ENCODE results near the gene HOXA7. TPM values are rescaled to one million over a fixed set of nuclear protein-coding genes. Genes with fewer than 3 reads are reported as not detected.

Gene HOXA7
- 1 to 10 TPM; 4.6 to 8.8 (median 6.2) TPM for total RNA-seq

DNA sequence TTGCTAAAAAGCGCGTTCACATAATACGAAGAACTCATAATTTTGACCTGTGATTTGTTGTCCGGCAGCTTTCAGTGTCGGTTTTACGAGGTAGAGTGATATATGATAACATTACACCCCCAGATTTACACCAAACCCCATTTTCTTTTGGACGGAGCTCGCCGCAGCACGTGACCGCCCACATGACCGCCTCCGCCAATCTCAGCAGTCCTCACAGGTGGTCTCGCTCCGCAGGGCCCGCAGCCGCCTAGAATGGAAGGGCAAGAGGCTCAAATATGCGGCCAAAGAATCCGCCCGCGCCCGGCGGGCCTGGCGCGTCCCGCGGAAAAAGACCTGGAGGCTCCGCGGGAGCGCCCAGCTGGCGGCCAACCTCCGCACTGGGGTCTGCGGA, at the start of gene HOXA7:
Gene HOXA7 (minus strand): TSS at position 168 of the 391 bp plus-strand sequence. CDS start 130 bp downstream, at position 38.
- intact Hi-C loops (cut with DNase I; ENCODE audit: low total_unique reads): loop anchor here (10.0 kb wide), 1 partner anchor 952 kb away; the partner anchor contains the start of genes CBX3 and HNRNPA2B1
- no peaks in the 10 kb centered on the region for H3K36me3 ChIP-seq
- H3K9me3 ChIP-seq: no peaks in the 10 kb centered on the region
- peaks cover 7 to 45% of the 10 kb centered on the region in 2 donors for H3K27me3 ChIP-seq
- peak within 1 kb of the TSS; percentile 91 to 96 for H3K27ac ChIP-seq
- peak; percentile 74 to 80 for DNase-seq (ENCODE audit: low spot score in 2 of 2)
- peak within 1 kb of the TSS; percentile 65 to 93 (median 67) for H3K4me3 ChIP-seq
- TF ChIP-seq POLR2AphosphoS5 (IDR thresholded peaks at IDR 0.05) (peak in 1 of 3 donors; percentile 12), POLR2A (IDR thresholded peaks at IDR 0.05) (no peak)
- peaks cover 5 to 9% of the 10 kb centered on the region in 2 donors for H3K4me1 ChIP-seq

GRCh38 chr7:27205325-27206280, 49.1 kb upstream of the HOXA7 start:
- no peak for DNase-seq (ENCODE audit: low spot score in 2 of 2)
- H3K27ac ChIP-seq: no peak overlapping the region
- peak overlapping the region in 2 of 3 donors; percentile 18 to 48 for H3K4me3 ChIP-seq
- no peaks in the 10 kb centered on the region for H3K36me3 ChIP-seq
- no peaks in the 10 kb centered on the region for H3K9me3 ChIP-seq
- H3K4me1 ChIP-seq: peaks cover 0 to 9% of the 10 kb centered on the region in 2 donors
- TF ChIP-seq CTCF (IDR thresholded peaks at IDR 0.05): no peak
- peaks cover 9 to 98% of the 10 kb centered on the region in 2 donors for H3K27me3 ChIP-seq
- intact Hi-C loops (cut with DNase I; ENCODE audit: low total_unique reads): no loop called here

- TF ChIP-seq POLR2A (IDR thresholded peaks at IDR 0.05): no peak
- no peak for TF ChIP-seq POLR2AphosphoS5 (IDR thresholded peaks at IDR 0.05)
- no peak for TF ChIP-seq CTCF (IDR thresholded peaks at IDR 0.05)
- Histone ChIP-seq H3K27me3 (peaks cover 9 to 98% of the 10 kb centered on the region in 2 donors), H3K4me3 (peak overlapping the region in 2 of 3 donors; percentile 18 to 48), H3K27ac (no peak overlapping the region), H3K36me3 (no peaks in the 10 kb centered on the region), H3K9me3 (no peaks in the 10 kb centered on the region), H3K4me1 (peaks cover 6 to 9% of the 10 kb centered on the region in 2 donors)
- intact Hi-C loops (cut with DNase I; ENCODE audit: low total_unique reads): no loop called here
- no peak for DNase-seq (ENCODE audit: low spot score in 2 of 2)
These were observed 48.4 kb upstream of the HOXA7 start for GRCh38 chr7:27204851-27205322.

DNA sequence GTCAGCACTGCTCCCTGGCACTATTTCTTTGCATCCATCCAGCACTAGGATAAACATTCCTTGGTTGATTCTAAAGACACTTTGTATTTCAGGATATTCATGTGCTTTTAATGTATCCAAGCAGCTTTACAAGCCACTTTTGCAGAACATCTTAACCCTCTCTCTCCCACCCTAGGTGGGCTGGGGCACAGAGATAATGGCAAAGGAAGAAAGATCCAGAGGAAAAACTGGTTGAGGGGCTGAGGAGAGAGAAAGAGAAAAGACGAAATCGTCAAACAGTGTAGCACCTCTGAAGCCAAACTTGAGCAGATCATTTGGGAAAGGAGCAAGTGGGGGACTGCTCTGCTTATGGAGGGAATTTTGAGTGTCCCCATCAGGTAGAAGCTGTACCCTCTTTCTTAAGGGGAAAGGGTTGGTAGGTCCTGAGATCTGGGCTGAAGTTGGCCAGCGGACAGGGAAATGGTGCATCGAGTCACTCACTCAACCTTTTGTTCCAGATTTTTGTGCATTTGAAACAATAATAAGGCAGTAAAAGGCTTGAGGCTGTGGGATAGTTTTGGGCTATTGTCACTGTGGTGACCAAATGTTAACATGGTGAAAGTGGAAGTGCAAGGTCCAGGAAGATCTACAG, 47.6 kb upstream of the HOXA7 start:
- Histone ChIP-seq H3K9me3 (no peaks in the 10 kb centered on the region), H3K4me1 (peaks cover 8 to 9% of the 10 kb centered on the region in 2 donors), H3K27me3 (peaks cover 12 to 95% of the 10 kb centered on the region in 2 donors), H3K27ac (no peak overlapping the region), H3K4me3 (no peak overlapping the region), H3K36me3 (no peaks in the 10 kb centered on the region)
- TF ChIP-seq POLR2A (IDR thresholded peaks at IDR 0.05) (no peak), CTCF (IDR thresholded peaks at IDR 0.05) (no peak), POLR2AphosphoS5 (IDR thresholded peaks at IDR 0.05) (no peak)
- no peak for DNase-seq (ENCODE audit: low spot score in 2 of 2)
- intact Hi-C loops (cut with DNase I; ENCODE audit: low total_unique reads): no loop called here

DNA sequence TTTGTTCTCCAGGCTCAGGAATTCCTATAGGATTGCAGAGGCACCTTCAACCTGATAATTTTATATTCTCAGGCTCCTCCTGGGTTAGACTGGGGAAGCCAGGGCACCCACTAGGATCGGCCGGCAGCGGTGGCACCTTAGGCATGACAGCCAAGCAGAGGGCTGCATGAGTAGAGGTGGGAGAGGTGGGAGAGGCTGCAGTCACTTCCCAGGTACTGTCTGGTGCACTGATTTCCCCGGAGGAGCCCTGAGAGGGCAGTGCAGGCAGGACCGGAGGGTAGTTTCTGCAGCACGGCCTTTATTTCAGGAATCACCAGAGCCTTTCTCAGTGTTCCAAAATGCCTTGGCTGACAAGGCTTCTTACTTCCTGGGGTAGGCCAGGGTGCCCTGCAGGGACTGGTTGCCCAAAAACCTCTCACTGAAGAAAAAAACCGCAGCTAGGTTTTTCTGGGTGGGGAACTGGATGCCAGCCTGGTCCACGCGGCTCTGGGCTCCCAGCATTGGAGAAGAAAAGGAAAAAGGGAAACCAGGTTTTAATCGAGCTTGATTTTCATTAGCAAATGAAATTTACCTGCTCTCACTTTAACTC, 47.0 kb upstream of the HOXA7 start:
- DNase-seq (ENCODE audit: low spot score in 2 of 2): no peak
- Histone ChIP-seq H3K4me1 (peaks cover 9 to 11% of the 10 kb centered on the region in 2 donors), H3K27me3 (peaks cover 18 to 95% of the 10 kb centered on the region in 2 donors), H3K4me3 (no peak overlapping the region), H3K9me3 (no peaks in the 10 kb centered on the region), H3K27ac (no peak overlapping the region), H3K36me3 (no peaks in the 10 kb centered on the region)
- intact Hi-C loops (cut with DNase I; ENCODE audit: low total_unique reads): no loop called here
- TF ChIP-seq POLR2A (IDR thresholded peaks at IDR 0.05) (no peak), POLR2AphosphoS5 (IDR thresholded peaks at IDR 0.05) (no peak), CTCF (IDR thresholded peaks at IDR 0.05) (no peak)
